Lower lobe of right lung (tissue), 2 donors: ENCODE measurements around the gene DHX34. TPM values are rescaled to one million over a fixed set of nuclear protein-coding genes. Genes with fewer than 3 reads are reported as not detected.

Experiments used
- ATAC-seq, 2 donors: fragments of 200-7000 bp; cut with Tn5 transposase; one replicate each; pipeline ENCODE4 v1.9.1; 2020 to 2022; ENCODE audit warnings: mild to moderate bottlenecking in 2 of 2, moderate library complexity in 2 of 2
- DNase-seq: peaks from one replicate; pipeline ENCODE4 v3.0.0-alpha.2; 2020
- H3K27ac ChIP-seq: fragments of 200-600 bp; one replicate; pipeline ENCODE4 v1.8.0; 2022
- H3K27me3 ChIP-seq: fragments of 200-600 bp; one replicate; pipeline ENCODE4 v1.8.0; 2022; ENCODE audit warnings: low read depth
- H3K36me3 ChIP-seq: fragments of 200-600 bp; one replicate; pipeline ENCODE4 v1.8.0; 2022; ENCODE audit warnings: mild to moderate bottlenecking
- H3K4me1 ChIP-seq: fragments of 200-600 bp; one replicate; pipeline ENCODE4 v1.8.0; 2022
- H3K4me3 ChIP-seq: fragments of 200-600 bp; one replicate; pipeline ENCODE4 v1.8.0; 2022; ENCODE audit warnings: mild to moderate bottlenecking
- H3K9me3 ChIP-seq: fragments of 200-600 bp; one replicate; pipeline ENCODE4 v1.8.0; 2022
- intact Hi-C: fragments of 100-400 bp; cut with DNase I; formaldehyde crosslinking; loops from one replicate; pipeline ENCODE4 v1.11.0; 2022
- total RNA-seq: library from RNA; stranded (reverse); fragmentation: NEBNext Ultra II Directional; extraction: Animal tissue kit (Norgen Biotek cat#: 25700); gene quantifications from one replicate; pipeline ENCODE4 v1.2.1, GENCODE V29; 2021
- TF ChIP-seq, protein P1 (sequence below): fragments of 200-600 bp; IDR thresholded peaks from one replicate; pipeline ENCODE4 v1.8.0; 2022; ENCODE audit warnings: antibody characterized with exemption, mild to moderate bottlenecking
- donor health status: DM: no; HTN: yes; CAD: no; lungs with severe emphysema.

The DHX34 gene
- total RNA-seq, 1 donor from 2014 or later: 14.5 TPM

- no peaks in the 10 kb centered on the region for H3K27me3 ChIP-seq
- DNase-seq (no peak), ATAC-seq (no peak)
- no peak overlapping the region for H3K27ac ChIP-seq
- intact Hi-C loops: no loop called here
- TF ChIP-seq, protein P1, sequence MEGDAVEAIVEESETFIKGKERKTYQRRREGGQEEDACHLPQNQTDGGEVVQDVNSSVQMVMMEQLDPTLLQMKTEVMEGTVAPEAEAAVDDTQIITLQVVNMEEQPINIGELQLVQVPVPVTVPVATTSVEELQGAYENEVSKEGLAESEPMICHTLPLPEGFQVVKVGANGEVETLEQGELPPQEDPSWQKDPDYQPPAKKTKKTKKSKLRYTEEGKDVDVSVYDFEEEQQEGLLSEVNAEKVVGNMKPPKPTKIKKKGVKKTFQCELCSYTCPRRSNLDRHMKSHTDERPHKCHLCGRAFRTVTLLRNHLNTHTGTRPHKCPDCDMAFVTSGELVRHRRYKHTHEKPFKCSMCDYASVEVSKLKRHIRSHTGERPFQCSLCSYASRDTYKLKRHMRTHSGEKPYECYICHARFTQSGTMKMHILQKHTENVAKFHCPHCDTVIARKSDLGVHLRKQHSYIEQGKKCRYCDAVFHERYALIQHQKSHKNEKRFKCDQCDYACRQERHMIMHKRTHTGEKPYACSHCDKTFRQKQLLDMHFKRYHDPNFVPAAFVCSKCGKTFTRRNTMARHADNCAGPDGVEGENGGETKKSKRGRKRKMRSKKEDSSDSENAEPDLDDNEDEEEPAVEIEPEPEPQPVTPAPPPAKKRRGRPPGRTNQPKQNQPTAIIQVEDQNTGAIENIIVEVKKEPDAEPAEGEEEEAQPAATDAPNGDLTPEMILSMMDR: no peak
- H3K36me3 ChIP-seq: peaks cover 92% of the 10 kb centered on the region
- no peaks in the 10 kb centered on the region for H3K4me1 ChIP-seq
- H3K4me3 ChIP-seq: no peak overlapping the region
- no peaks in the 10 kb centered on the region for H3K9me3 ChIP-seq
These were observed 24.4 kb downstream of the DHX34 start for GRCh38 chr19:47373246-47374240.

DNA sequence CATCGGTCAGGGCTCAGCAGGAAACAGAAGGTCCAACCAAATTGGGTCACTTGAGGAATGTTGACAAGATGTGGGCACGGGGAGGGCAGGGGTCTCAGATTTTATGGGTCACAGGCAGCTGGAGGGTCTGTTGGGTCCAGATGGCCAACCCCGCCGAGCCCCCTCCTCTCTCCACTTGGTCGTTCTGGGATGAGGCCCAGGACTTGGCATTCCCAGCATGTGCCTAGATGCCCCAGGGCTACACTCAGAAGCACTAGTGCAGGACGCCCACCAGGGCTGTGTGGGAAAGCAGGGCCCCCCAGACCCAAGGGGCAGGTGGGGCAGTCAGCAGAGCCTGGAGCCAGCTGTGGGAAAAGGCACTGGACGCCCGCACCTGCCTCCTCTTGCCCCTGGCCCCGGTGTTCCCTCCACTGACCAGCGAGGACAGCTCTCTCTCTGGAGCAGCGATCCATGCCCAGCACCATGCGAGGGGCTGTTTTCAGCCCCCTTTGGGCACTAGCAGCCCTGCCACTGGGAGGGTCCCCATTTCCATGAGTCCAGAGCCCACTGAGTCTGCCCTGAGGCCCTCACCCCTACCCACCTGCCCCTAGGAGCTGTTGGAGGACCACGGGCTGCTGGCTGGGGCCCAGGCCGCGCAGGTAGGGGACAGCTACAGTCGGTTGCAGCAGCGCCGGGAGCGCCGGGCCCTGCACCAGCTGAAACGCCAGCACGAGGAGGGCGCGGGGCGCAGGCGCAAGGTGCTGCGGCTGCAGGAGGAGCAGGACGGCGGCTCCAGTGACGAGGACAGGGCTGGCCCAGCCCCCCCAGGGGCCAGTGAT lies 26.0 kb downstream of the DHX34 start:
- H3K27ac ChIP-seq: no peak overlapping the region
- ATAC-seq: no peak
- H3K4me3 ChIP-seq: no peak overlapping the region
- intact Hi-C loops: no loop called here
- no peak for DNase-seq
- peaks cover 89% of the 10 kb centered on the region for H3K36me3 ChIP-seq
- H3K9me3 ChIP-seq: no peaks in the 10 kb centered on the region
- no peaks in the 10 kb centered on the region for H3K4me1 ChIP-seq
- TF ChIP-seq, protein P1: no peak
- H3K27me3 ChIP-seq: no peaks in the 10 kb centered on the region

DNA sequence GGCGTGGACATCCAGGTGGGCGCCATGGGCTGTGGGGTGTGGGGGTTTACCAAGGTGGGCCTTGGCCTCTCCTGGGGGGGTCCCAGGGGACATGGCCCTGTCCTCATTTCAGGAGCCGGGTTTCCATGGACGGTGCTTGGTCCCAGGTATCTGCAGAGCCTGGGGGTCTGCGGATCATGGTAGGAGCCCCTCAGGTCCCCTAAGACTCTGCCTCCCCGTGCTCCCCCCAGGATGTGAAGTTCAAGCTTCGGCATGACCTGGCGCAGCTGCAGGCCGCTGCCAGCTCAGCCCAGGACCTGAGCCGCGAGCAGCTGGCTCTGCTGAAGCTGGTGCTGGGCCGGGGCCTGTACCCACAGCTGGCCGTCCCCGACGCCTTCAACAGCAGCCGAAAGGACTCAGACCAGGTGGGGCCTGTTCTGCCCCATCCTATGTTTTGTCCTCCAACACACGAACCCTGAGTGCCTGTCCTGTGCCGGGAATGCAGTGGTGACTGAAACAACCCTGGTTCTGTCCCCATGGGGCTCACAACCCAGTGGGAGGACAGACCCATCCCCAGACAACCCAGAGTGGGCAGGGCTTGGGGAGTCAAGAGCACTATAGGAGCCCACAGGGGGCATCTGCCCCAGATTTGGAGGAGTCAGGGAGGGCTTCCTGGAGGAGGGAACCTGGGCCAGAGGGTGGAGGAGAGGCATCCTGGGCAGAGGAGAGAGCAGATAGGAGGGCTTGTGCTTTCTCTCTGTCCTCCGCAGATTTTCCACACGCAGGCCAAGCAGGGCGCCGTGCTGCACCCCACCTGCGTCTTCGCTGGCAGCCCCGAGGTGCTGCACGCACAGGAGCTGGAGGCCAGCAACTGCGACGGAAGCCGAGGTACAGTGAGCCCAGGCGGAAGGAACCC lies 26.8 kb downstream of the DHX34 start:
- Histone ChIP-seq H3K27ac (no peak overlapping the region), H3K4me3 (no peak overlapping the region), H3K36me3 (peaks cover 89% of the 10 kb centered on the region), H3K9me3 (no peaks in the 10 kb centered on the region), H3K27me3 (no peaks in the 10 kb centered on the region), H3K4me1 (no peaks in the 10 kb centered on the region)
- TF ChIP-seq, protein P1: no peak
- DNase-seq (no peak), ATAC-seq (no peak)
- intact Hi-C loops: no loop called here

DNA sequence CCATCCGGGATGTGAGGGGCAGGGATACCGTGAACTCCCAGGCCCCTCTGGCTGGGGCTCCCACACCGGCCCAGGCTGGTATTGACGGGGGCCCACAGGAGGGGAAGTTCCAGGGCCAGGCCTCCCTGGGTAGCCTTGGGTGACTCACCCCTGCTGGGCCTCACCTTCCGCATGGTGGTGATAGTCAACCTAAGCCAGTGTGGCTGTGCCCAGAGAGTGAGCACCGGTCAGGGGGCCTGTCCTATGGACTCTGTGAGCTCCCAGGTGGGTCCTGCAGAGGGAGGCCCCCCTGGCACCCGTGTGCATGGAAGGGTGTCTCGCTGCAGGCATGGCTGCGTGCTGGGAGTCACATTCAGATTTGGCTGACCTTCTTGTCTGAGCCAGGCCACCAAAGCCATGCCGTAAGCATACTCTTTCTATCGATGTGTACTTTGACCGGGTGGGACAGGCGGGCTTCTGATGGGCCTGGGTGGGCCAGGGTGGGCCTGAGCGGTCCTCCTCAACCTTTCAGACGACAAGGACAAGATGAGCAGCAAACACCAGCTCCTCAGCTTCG lies 27.6 kb downstream of the DHX34 start:
- Histone ChIP-seq H3K36me3 (peaks cover 91% of the 10 kb centered on the region), H3K4me3 (no peak overlapping the region), H3K9me3 (no peaks in the 10 kb centered on the region), H3K4me1 (no peaks in the 10 kb centered on the region), H3K27me3 (no peaks in the 10 kb centered on the region), H3K27ac (no peak overlapping the region)
- intact Hi-C loops: no loop called here
- DNase-seq: no peak
- TF ChIP-seq, protein P1: no peak
- no peak for ATAC-seq
